ENCODE measurements around the gene PTPRD. TPM values are rescaled to one million over a fixed set of nuclear protein-coding genes. Genes with fewer than 3 reads are reported as not detected.

The PTPRD gene
- total and polyA plus RNA-seq, 9 of the 15 experiments (the other 6 are each of a cell fraction or from before 2014, with no cell fraction given), result 0.11 TPM; not detected in 8

DNA sequence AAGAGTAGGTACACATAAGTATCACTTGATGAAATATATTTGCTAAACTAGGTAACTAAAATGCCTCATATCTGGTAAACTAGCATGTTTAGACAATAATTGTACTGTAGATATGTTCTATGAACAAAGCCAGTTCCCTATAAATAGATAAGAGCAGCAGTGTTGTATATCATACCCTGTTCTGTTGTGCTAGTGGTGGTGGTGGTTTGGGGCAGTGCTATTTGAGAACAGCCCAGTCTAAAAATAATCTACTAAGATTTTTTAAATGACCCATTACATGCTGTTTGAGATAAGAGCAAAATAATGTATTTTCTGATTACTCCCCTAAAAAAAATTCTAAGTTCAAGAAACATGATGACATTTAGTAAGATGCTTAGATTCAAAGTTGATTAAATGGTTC, 1984.0 kb downstream of the PTPRD start:
- H3K9me3 ChIP-seq (replicated peaks; ENCODE audit: control insufficient read depth, insufficient read depth, low read depth, low read length), result no peaks in the 10 kb centered on the region
- ChIA-PET POLR2A (no interaction called here), CTCF (ENCODE audit: low intra/inter-chr PET ratio) (no interaction called here)
- intact Hi-C loops (cut with micrococcal nuclease), result no loop called here
- no peak overlapping the region for H3K27ac ChIP-seq (ENCODE audit: extremely low read depth, low read depth, low read length)
- H2AFZ ChIP-seq (ENCODE audit: low read depth, low read length), result no peak overlapping the region
- H4K20me1 ChIP-seq (replicated peaks; ENCODE audit: control insufficient read depth, insufficient read depth, low read length), result no peaks in the 10 kb centered on the region
- H3K4me3 ChIP-seq, result no peak overlapping the region
- no TSS peak for BruUV-seq (replicated peaks)
- TF ChIP-seq ETV6 (IDR thresholded peaks at IDR 0.05; ENCODE audit: borderline replicate concordance in 1 of 2, low read depth in 2 of 2, low read length in 1 of 2) (no peak), ETV6 (CRISPR knock-in tag; IDR thresholded peaks at IDR 0.05; ENCODE audit: borderline replicate concordance) (no peak), ZNF384 (IDR thresholded peaks at IDR 0.05; ENCODE audit: low read depth, low read length) (no peak), FOSL1 (tag; conservative IDR thresholded peaks at IDR 0.05) (no peak), ZNF717 (CRISPR knock-in tag; IDR thresholded peaks at IDR 0.05) (no peak)
- H3K9ac ChIP-seq (ENCODE audit: insufficient read depth in 1 of 2, low read depth in 2 of 2, low read length in 2 of 2), result no peak overlapping the region
- no peaks in the 10 kb centered on the region for H3K9me1 ChIP-seq (ENCODE audit: control insufficient read depth, insufficient read depth, low read length)
- H3K27me3 ChIP-seq (ENCODE audit: control insufficient read depth in 2 of 2, insufficient read depth in 2 of 2, low read length in 2 of 2), result no peaks in the 10 kb centered on the region
- ATAC-seq (no peak), DNase-seq (ENCODE audit: extremely low read depth in 1 of 4, low spot score in 3 of 4) (no peak), FAIRE-seq (no peak)
- in situ Hi-C loops (cut with MboI), result no loop called here
- no peaks in the 10 kb centered on the region for H3K36me3 ChIP-seq (ENCODE audit: control insufficient read depth, insufficient read depth, low read length)
- no peaks in the 10 kb centered on the region for H3K4me1 ChIP-seq (replicated peaks in 1 of 2; ENCODE audit: control insufficient read depth in 2 of 2, insufficient read depth in 2 of 2, low read length in 2 of 2)
- no peak overlapping the region for H3K4me2 ChIP-seq (ENCODE audit: insufficient read depth, low read length)
- H3K79me2 ChIP-seq (ENCODE audit: control insufficient read depth, insufficient read depth, low read length), result no peaks in the 10 kb centered on the region

DNA sequence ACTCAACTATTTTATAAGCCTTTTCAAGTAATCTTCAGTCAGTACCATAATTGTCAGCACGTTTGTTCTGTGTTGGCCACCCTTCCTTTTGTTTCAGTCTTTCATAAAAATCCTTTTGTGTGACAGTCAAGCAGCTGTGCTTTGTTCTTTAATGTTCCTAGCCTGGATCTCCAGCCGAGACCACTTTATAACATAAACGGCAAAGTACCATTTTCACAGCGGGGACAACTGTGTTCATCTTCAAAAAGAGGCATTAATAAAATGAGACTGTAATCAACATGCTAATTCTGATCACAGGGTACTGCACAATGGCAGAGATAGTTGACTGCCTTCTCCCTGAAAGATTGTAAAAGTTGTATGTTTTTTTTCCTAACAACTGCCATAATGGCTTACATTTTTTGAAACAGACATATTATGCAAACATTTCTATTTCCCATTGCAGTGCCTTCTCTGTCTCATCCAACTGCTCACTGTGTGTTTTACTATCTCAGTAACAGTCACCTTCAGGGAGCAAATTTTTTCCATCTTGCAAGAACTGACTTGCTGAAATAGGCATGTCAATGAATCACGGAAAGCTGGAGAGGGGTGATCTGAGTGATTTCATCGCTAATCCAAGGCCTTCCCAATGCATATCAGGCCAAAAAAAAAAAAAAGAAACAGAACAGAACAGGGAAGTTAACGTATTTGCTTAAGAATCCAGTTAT, 1984.7 kb downstream of the PTPRD start:
- no peaks in the 10 kb centered on the region for H3K4me1 ChIP-seq (replicated peaks in 1 of 2; ENCODE audit: control insufficient read depth in 2 of 2, insufficient read depth in 2 of 2, low read length in 2 of 2)
- no peaks in the 10 kb centered on the region for H3K9me1 ChIP-seq (ENCODE audit: control insufficient read depth, insufficient read depth, low read length)
- DNase-seq (ENCODE audit: extremely low read depth in 1 of 4, low spot score in 3 of 4), result no peak
- ATAC-seq, result no peak
- no TSS peak for BruUV-seq (replicated peaks)
- CTCF ChIA-PET (ENCODE audit: low intra/inter-chr PET ratio), result no interaction called here
- POLR2A ChIA-PET, result no interaction called here
- H4K20me1 ChIP-seq (replicated peaks; ENCODE audit: control insufficient read depth, insufficient read depth, low read length), result no peaks in the 10 kb centered on the region
- no peaks in the 10 kb centered on the region for H3K36me3 ChIP-seq (ENCODE audit: control insufficient read depth, insufficient read depth, low read length)
- H3K4me3 ChIP-seq, result no peak overlapping the region
- in situ Hi-C loops (cut with MboI), result no loop called here
- H3K27me3 ChIP-seq (ENCODE audit: control insufficient read depth in 2 of 2, insufficient read depth in 2 of 2, low read length in 2 of 2), result no peaks in the 10 kb centered on the region
- intact Hi-C loops (cut with micrococcal nuclease), result no loop called here
- H3K4me2 ChIP-seq (ENCODE audit: insufficient read depth, low read length), result no peak overlapping the region
- H3K79me2 ChIP-seq (ENCODE audit: control insufficient read depth, insufficient read depth, low read length), result no peaks in the 10 kb centered on the region
- 0% methylated on average over 6 of the region's 7 CpGs for WGBS (ENCODE audit: insufficient coverage, low coverage, missing lambda C conversion rate)
- no peak overlapping the region for H3K9ac ChIP-seq (ENCODE audit: insufficient read depth in 1 of 2, low read depth in 2 of 2, low read length in 2 of 2)
- H2AFZ ChIP-seq (ENCODE audit: low read depth, low read length), result no peak overlapping the region
- FAIRE-seq, result no peak
- H3K27ac ChIP-seq (ENCODE audit: extremely low read depth, low read depth, low read length), result no peak overlapping the region
- no peaks in the 10 kb centered on the region for H3K9me3 ChIP-seq (replicated peaks; ENCODE audit: control insufficient read depth, insufficient read depth, low read depth, low read length)
- no peak for TF ChIP-seq CHD2 (IDR thresholded peaks at IDR 0.05; ENCODE audit: low read depth, low read length)
- TF ChIP-seq, protein P1, sequence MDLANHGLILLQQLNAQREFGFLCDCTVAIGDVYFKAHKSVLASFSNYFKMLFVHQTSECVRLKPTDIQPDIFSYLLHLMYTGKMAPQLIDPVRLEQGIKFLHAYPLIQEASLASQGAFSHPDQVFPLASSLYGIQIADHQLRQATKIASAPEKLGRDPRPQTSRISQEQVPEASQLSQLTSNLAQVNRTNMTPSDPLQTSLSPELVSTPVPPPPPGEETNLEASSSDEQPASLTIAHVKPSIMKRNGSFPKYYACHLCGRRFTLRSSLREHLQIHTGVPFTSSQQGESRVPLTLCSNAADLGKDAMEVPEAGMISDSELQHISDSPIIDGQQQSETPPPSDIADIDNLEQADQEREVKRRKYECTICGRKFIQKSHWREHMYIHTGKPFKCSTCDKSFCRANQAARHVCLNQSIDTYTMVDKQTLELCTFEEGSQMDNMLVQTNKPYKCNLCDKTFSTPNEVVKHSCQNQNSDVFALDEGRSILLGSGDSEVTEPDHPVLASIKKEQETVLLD (IDR thresholded peaks at IDR 0.05), result no peak
- no peak for TF ChIP-seq ZNF3 (CRISPR knock-in tag; IDR thresholded peaks at IDR 0.05)
- TF ChIP-seq ZNF551 (CRISPR knock-in tag; IDR thresholded peaks at IDR 0.05), result no peak
- TF ChIP-seq ADNP (tag; IDR thresholded peaks at IDR 0.05), result no peak
- no peak for TF ChIP-seq TAF9B (IDR thresholded peaks at IDR 0.05; ENCODE audit: partially characterized antibody)
- no peak for TF ChIP-seq SMARCC2 (IDR thresholded peaks at IDR 0.05; ENCODE audit: low read depth)
- no peak for TF ChIP-seq RBM14 (IDR thresholded peaks at IDR 0.05; ENCODE audit: borderline replicate concordance, insufficient read depth, low read depth, low read length)
- TF ChIP-seq SMAD2 (IDR thresholded peaks at IDR 0.05; ENCODE audit: low read depth, low read length), result no peak
- TF ChIP-seq ZNF507 (tag; conservative IDR thresholded peaks at IDR 0.05), result no peak
- no peak for TF ChIP-seq RFX5 (IDR thresholded peaks at IDR 0.05; ENCODE audit: low read depth, low read length)
- TF ChIP-seq ZNF232 (CRISPR knock-in tag; IDR thresholded peaks at IDR 0.05), result no peak
- no peak for TF ChIP-seq ZBED1 (IDR thresholded peaks at IDR 0.05)
- no peak for TF ChIP-seq HDAC1 (IDR thresholded peaks at IDR 0.05)
